B cell (primary cell): ENCODE data around the gene PUM2. TPM values are rescaled to one million over a fixed set of nuclear protein-coding genes. Genes with fewer than 3 reads are reported as not detected.
"Not testable (repeated sequence)": the region's sequence is repeated elsewhere in the genome, so short reads cannot be mapped to it uniquely, and the experiment has no call there.

ENCODE experiments used
- ATAC-seq: fragments of 200-7000 bp; cut with Tn5 transposase; one replicate; pipeline ENCODE4 v1.10.0; 2021; ENCODE audit warnings: low read depth, mild to moderate bottlenecking, moderate number of reproducible peaks, moderate library complexity
- CTCF ChIA-PET: fragments of 350-600 bp; sonication (Branson Sonifier 250); formaldehyde crosslinking; loops from one replicate; lab custom pipeline; 2021; ENCODE audit warnings: antibody characterized with exemption, inconsistent platforms; lab: Charles Lee
- POLR2A ChIA-PET: fragments of 350-600 bp; sonication (Branson Sonifier 250); formaldehyde crosslinking; loops from one replicate; lab custom pipeline; 2021; ENCODE audit warnings: antibody characterized with exemption; lab: Charles Lee
- DNase-seq: peaks from one replicate; pipeline ENCODE4 v3.0.0; 2013
- H2AFZ ChIP-seq: 2 replicates; pipeline ENCODE4 v1.6.1; 2012; ENCODE audit warnings: mild to moderate bottlenecking, low read depth, low read length; ENCODE audit not compliant: insufficient read depth, poor library complexity, severe bottlenecking
- H3K27ac ChIP-seq, 2 donors: 1 replicate in 1 of 2; 2 replicates in 1 of 2; pipeline ENCODE4 v1.5.1; 2012 to 2013; ENCODE audit warnings: low read length in 2 of 2, mild to moderate bottlenecking in 2 of 2, moderate library complexity in 1 of 2
- H3K27me3 ChIP-seq, 4 experiments: fragments of 200-600 bp in 1 of 4; sonication (generic) in 1 of 4; replicated peaks in 1 of 4; 1 replicate in 2 of 4; 2 replicates in 2 of 4; pipeline versions ENCODE4 v1.6.1 to v1.7.0; 2013 to 2016; ENCODE audit warnings: low read length in 3 of 4, mild to moderate bottlenecking in 2 of 4, mixed read lengths in 1 of 4, moderate library complexity in 1 of 4; ENCODE audit not compliant: insufficient read depth in 4 of 4, control insufficient read depth in 3 of 4; ENCODE audit errors: control extremely low read depth in 1 of 4
- H3K36me3 ChIP-seq, 2 experiments: replicated peaks in 1 of 2; 1 replicate in 1 of 2; 2 replicates in 1 of 2; pipeline versions ENCODE4 v1.6.1 to v1.7.1; 2013; ENCODE audit warnings: low read length in 1 of 2; ENCODE audit not compliant: insufficient read depth in 2 of 2, control insufficient read depth in 1 of 2; ENCODE audit errors: control extremely low read depth in 1 of 2, extremely low read depth in 1 of 2
- H3K4me1 ChIP-seq, 2 donors: fragments of 200-600 bp in 1 of 2; sonication (generic) in 1 of 2; 1 replicate in 1 of 2; 2 replicates in 1 of 2; pipeline versions ENCODE4 v1.5.1 to v1.6.1; 2013 to 2017; ENCODE audit warnings: low read length in 2 of 2; ENCODE audit not compliant: control insufficient read depth in 2 of 2, insufficient read depth in 2 of 2
- H3K4me2 ChIP-seq: replicated peaks from 2 replicates; pipeline ENCODE3; 2012; ENCODE audit warnings: mild to moderate bottlenecking, low read depth, low read length; ENCODE audit not compliant: poor library complexity, severe bottlenecking
- H3K4me3 ChIP-seq, 5 experiments: fragments of 200-600 bp in 1 of 5; sonication (generic) in 1 of 5; 1 replicate in 3 of 5; 2 replicates in 2 of 5; pipeline versions ENCODE4 v1.5.1 to v1.7.0; 2011 to 2016; ENCODE audit warnings: low read length in 4 of 5, mild to moderate bottlenecking in 4 of 5, low read depth in 2 of 5, control low read depth in 1 of 5, moderate library complexity in 1 of 5; ENCODE audit not compliant: insufficient read depth in 1 of 5; ENCODE audit errors: control extremely low read depth in 1 of 5, extremely low read depth in 1 of 5
- H3K79me2 ChIP-seq: fragments of 200-600 bp; sonication (generic); one replicate; pipeline ENCODE4 v1.6.0; 2016; ENCODE audit warnings: low read length; ENCODE audit not compliant: control insufficient read depth, insufficient read depth
- H3K9ac ChIP-seq: fragments of 200-600 bp; sonication (generic); 2 replicates; pipeline ENCODE4 v1.6.1; 2017; ENCODE audit warnings: mild to moderate bottlenecking, low read length, moderate library complexity
- H3K9me3 ChIP-seq, 3 donors: one replicate each; pipeline versions ENCODE4 v1.6.1 to v1.7.1; 2013; ENCODE audit warnings: low read length in 2 of 3; ENCODE audit not compliant: control insufficient read depth in 2 of 3, insufficient read depth in 1 of 3; ENCODE audit errors: control extremely low read depth in 1 of 3
- H4K20me1 ChIP-seq: 2 replicates; pipeline ENCODE4 v1.6.0; 2012; ENCODE audit warnings: mild to moderate bottlenecking, low read length; ENCODE audit not compliant: insufficient read depth, control insufficient read depth, poor library complexity, severe bottlenecking
- H3K27ac Mint-ChIP-seq: one replicate; pipeline ENCODE4 v1.8.0; 2021; ENCODE audit warnings: mixed read lengths
- H3K27me3 Mint-ChIP-seq: one replicate; pipeline ENCODE4 v1.8.0; 2021; ENCODE audit warnings: mixed read lengths
- H3K4me1 Mint-ChIP-seq: one replicate; pipeline ENCODE4 v1.8.0; 2021; ENCODE audit warnings: mixed read lengths
- H3K4me3 Mint-ChIP-seq: one replicate; pipeline ENCODE4 v1.8.0; 2021; ENCODE audit warnings: mixed read lengths
- H3K9me3 Mint-ChIP-seq: one replicate; pipeline ENCODE4 v1.8.0; 2022; ENCODE audit warnings: mixed read lengths; ENCODE audit not compliant: insufficient read depth
- EZH2 ChIP-seq: IDR thresholded peaks from 2 replicates; pipeline ENCODE4 v1.6.1; 2012; ENCODE audit warnings: borderline replicate concordance, low read depth, mild to moderate bottlenecking, moderate library complexity, low read length; ENCODE audit not compliant: insufficient read depth, poor library complexity, severe bottlenecking
- WGBS: methylation state at CpG from one replicate; pipeline ENCODE4 v1.1.5; 2013; ENCODE audit warnings: missing lambda C conversion rate; ENCODE audit not compliant: insufficient coverage; 5-methylcytosine and 5-hydroxymethylcytosine counted together
- intact Hi-C: fragments of 100-400 bp; cut with micrococcal nuclease; formaldehyde crosslinking; loops from one replicate; pipeline ENCODE4 v1.10.0; 2022
- polyA plus RNA-seq: library from polyadenylated mRNA; depleted of rRNA; stranded (reverse); fragments of >200 nt; gene quantifications from 2 replicates; pipeline ENCODE4 v1.2.3, GENCODE V29; 2012
- total RNA-seq, 2 donors: library from RNA; stranded (reverse); fragments of 120-200 nt in 1 of 2; gene quantifications; 1 replicate in 1 of 2; 2 replicates in 1 of 2; pipeline versions ENCODE4 v1.2.3 to v1.2.4, GENCODE V29; 2013 to 2022
- TF ChIP-seq, protein P1 (sequence below): fragments of 200-600 bp; IDR thresholded peaks from one replicate; pipeline ENCODE4 v1.8.0; 2022; ENCODE audit warnings: antibody characterized with exemption, mild to moderate bottlenecking

PUM2 gene
- total and polyA plus RNA-seq, 2 donors (not counting 1 experiment from before 2014, with no cell fraction given): 21.1 to 151 TPM

DNA sequence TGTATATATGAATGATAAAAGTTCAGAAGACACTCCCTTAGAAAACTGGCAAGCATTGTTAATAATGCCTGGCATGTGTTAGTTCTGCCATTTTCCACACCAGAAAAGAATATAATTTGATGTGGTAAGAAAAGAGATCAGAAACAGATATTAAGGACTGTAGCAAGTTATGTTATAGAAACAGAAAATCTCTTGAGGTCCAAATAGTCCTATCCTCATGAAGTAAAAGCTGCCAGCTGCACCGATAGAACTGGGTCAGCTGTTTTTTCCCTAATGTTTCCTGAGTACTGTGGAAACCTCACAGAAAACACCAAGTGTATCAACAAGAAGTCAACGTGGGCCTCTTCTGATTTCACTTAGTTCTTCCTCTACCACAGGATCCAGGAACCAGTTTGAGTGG, 68.8 kb downstream of the PUM2 start:
- H3K27ac Mint-ChIP-seq: no peak overlapping the region
- no peaks in the 10 kb centered on the region for H3K9me3 Mint-ChIP-seq
- no peaks in the 10 kb centered on the region for H3K9me3 ChIP-seq
- H3K27me3 ChIP-seq: no peaks in the 10 kb centered on the region
- ChIA-PET CTCF (no interaction called here), POLR2A (no interaction called here)
- H3K4me2 ChIP-seq: no peak overlapping the region
- H3K4me1 Mint-ChIP-seq: no peaks in the 10 kb centered on the region
- ATAC-seq (no peak), DNase-seq (no peak)
- H3K4me3 ChIP-seq: no peak overlapping the region
- no peak for TF ChIP-seq EZH2
- TF ChIP-seq, protein P1, sequence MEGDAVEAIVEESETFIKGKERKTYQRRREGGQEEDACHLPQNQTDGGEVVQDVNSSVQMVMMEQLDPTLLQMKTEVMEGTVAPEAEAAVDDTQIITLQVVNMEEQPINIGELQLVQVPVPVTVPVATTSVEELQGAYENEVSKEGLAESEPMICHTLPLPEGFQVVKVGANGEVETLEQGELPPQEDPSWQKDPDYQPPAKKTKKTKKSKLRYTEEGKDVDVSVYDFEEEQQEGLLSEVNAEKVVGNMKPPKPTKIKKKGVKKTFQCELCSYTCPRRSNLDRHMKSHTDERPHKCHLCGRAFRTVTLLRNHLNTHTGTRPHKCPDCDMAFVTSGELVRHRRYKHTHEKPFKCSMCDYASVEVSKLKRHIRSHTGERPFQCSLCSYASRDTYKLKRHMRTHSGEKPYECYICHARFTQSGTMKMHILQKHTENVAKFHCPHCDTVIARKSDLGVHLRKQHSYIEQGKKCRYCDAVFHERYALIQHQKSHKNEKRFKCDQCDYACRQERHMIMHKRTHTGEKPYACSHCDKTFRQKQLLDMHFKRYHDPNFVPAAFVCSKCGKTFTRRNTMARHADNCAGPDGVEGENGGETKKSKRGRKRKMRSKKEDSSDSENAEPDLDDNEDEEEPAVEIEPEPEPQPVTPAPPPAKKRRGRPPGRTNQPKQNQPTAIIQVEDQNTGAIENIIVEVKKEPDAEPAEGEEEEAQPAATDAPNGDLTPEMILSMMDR: no peak
- no peak overlapping the region for H3K4me3 Mint-ChIP-seq
- H3K79me2 ChIP-seq: peaks cover 3% of the 10 kb centered on the region
- 80% methylated on average over 1 of the region's 2 CpGs for WGBS
- H4K20me1 ChIP-seq: peaks cover 32% of the 10 kb centered on the region
- H3K36me3 ChIP-seq: peaks cover 1 to 86% of the 10 kb centered on the region in 2 experiments
- intact Hi-C loops: no loop called here
- H3K27me3 Mint-ChIP-seq: no peaks in the 10 kb centered on the region
- no peak overlapping the region for H3K27ac ChIP-seq
- no peak overlapping the region for H2AFZ ChIP-seq
- H3K4me1 ChIP-seq: no peaks in the 10 kb centered on the region
- H3K9ac ChIP-seq: no peak overlapping the region

DNA sequence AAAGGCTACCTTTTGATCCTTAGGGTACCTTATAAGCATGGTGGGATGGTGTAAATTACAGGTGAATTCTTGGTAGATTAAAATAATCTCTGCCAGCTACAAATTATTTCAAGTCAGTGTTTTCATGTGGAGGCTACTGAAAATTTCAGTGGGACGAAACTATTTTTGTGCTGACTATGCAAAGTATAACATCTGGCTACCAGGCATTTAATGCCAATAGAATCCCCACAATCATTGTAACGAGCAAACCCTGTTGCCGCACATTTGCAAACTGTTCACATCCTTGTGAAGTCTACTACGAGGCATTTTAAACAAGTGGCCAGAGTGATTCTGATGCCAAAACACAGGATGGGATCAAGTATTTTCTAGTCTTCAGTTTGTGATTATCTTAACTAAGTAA, 77.6 kb downstream of the PUM2 start:
- Mint-ChIP-seq H3K27me3 (no peaks in the 10 kb centered on the region), H3K4me1 (peaks cover 1% of the 10 kb centered on the region), H3K4me3 (no peak overlapping the region), H3K9me3 (no peaks in the 10 kb centered on the region), H3K27ac (no peak overlapping the region)
- Histone ChIP-seq H3K9me3 (no peaks in the 10 kb centered on the region), H3K4me3 (no peak overlapping the region), H3K27ac (no peak overlapping the region), H3K36me3 (peaks cover 9 to 21% of the 10 kb centered on the region in 2 experiments), H3K27me3 (no peaks in the 10 kb centered on the region), H3K4me2 (no peak overlapping the region), H3K9ac (no peak overlapping the region), H3K79me2 (no peaks in the 10 kb centered on the region), H4K20me1 (no peaks in the 10 kb centered on the region), H2AFZ (no peak overlapping the region), H3K4me1 (no peaks in the 10 kb centered on the region)
- WGBS: 92% methylated on average over 2 of the region's 4 CpGs
- TF ChIP-seq EZH2: no peak
- TF ChIP-seq, protein P1: no peak
- no peak for ATAC-seq
- POLR2A ChIA-PET: no interaction called here
- intact Hi-C loops: no loop called here
- CTCF ChIA-PET: no interaction called here
- DNase-seq: no peak

DNA sequence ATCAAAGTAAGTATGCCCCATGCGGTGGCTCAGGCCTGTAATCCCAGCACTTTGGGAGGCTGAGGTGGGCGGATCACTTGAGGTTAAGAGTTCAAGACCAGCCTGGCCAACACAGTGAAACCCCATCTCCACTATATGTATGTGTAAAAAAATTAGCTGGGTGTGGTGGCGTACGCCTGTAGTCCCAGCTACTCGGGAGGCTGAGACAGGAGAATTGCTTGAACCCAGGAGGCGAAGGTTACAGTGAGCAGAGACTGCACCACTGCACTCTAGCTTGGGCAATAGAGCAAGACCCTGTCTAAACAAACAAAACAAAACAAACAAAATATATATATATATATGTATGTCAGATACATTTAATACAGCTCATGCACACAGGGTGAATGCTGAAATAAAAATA, 82.3 kb downstream of the PUM2 start:
- ATAC-seq, H3K9me3 ChIP-seq, H4K20me1 ChIP-seq, H3K27me3 Mint-ChIP-seq, H3K4me1 Mint-ChIP-seq, H3K4me3 ChIP-seq, H3K79me2 ChIP-seq, H3K9ac ChIP-seq, H3K4me1 ChIP-seq, H3K27me3 ChIP-seq, H3K27ac ChIP-seq, H2AFZ ChIP-seq, H3K9me3 Mint-ChIP-seq, CTCF ChIA-PET, DNase-seq, intact Hi-C loops, POLR2A ChIA-PET, H3K4me3 Mint-ChIP-seq, H3K4me2 ChIP-seq, H3K27ac Mint-ChIP-seq: not testable (repeated sequence)
- WGBS: no CpG with 5 or more reads among the region's 6 CpGs
- peaks cover 9 to 18% of the 10 kb centered on the region in 2 experiments for H3K36me3 ChIP-seq
